ENCODE results near the gene HS3ST1. TPM values are rescaled to one million over a fixed set of nuclear protein-coding genes. Genes with fewer than 3 reads are reported as not detected.
A peak's percentile ranks its signal among the peaks of the same experiment; 100 is the strongest.

Gene HS3ST1
- total RNA-seq, 2 experiments from 2014 or later = not detected

- no peaks in the 10 kb centered on the region for H3K36me3 Mint-ChIP-seq (ENCODE audit: low read depth)
- Histone ChIP-seq H3K36me3 (ENCODE audit: insufficient read depth, low read length) (no peaks in the 10 kb centered on the region), H3K27ac (ENCODE audit: low read depth in 1 of 2, low read length in 2 of 2) (no peak overlapping the region), H3K27me3 (ENCODE audit: control insufficient read depth in 1 of 2, insufficient read depth in 2 of 2, low read length in 2 of 2) (peaks cover 0 to under 1% of the 10 kb centered on the region in 2 experiments), H3K4me1 (ENCODE audit: insufficient read depth, low read length) (no peaks in the 10 kb centered on the region), H3K9me3 (ENCODE audit: control insufficient read depth in 1 of 2, insufficient read depth in 1 of 2, low read length in 2 of 2) (no peaks in the 10 kb centered on the region), H3K4me3 (ENCODE audit: low read length) (no peak overlapping the region)
- no peak overlapping the region for H3K27ac Mint-ChIP-seq
- ChIA-PET CTCF (interaction anchor here (1.5 kb wide), 1 partner anchor 12 kb away, joined by 4 read pairs; no protein-coding TSS in a partner anchor), POLR2A (interaction anchor here (1.1 kb wide), 1 partner anchor 10 kb away, joined by 3 read pairs; no protein-coding TSS in a partner anchor)
- DNase-seq (no peak), ATAC-seq (ENCODE audit: poor library complexity) (no peak)
- TF ChIP-seq, protein P1, sequence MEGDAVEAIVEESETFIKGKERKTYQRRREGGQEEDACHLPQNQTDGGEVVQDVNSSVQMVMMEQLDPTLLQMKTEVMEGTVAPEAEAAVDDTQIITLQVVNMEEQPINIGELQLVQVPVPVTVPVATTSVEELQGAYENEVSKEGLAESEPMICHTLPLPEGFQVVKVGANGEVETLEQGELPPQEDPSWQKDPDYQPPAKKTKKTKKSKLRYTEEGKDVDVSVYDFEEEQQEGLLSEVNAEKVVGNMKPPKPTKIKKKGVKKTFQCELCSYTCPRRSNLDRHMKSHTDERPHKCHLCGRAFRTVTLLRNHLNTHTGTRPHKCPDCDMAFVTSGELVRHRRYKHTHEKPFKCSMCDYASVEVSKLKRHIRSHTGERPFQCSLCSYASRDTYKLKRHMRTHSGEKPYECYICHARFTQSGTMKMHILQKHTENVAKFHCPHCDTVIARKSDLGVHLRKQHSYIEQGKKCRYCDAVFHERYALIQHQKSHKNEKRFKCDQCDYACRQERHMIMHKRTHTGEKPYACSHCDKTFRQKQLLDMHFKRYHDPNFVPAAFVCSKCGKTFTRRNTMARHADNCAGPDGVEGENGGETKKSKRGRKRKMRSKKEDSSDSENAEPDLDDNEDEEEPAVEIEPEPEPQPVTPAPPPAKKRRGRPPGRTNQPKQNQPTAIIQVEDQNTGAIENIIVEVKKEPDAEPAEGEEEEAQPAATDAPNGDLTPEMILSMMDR (IDR thresholded peaks at IDR 0.05) = no peak
- intact Hi-C loops (cut with DNase I, micrococcal nuclease) = no loop called here
- H3K4me1 Mint-ChIP-seq (ENCODE audit: low read depth) = no peaks in the 10 kb centered on the region
- H3K4me3 Mint-ChIP-seq = no peak overlapping the region
- no peaks in the 10 kb centered on the region for H3K9me3 Mint-ChIP-seq
- peaks cover 15% of the 10 kb centered on the region for H3K27me3 Mint-ChIP-seq
Observed at GRCh38 chr4:11435557-11435956, 6.9 kb upstream of the HS3ST1 start.

DNA sequence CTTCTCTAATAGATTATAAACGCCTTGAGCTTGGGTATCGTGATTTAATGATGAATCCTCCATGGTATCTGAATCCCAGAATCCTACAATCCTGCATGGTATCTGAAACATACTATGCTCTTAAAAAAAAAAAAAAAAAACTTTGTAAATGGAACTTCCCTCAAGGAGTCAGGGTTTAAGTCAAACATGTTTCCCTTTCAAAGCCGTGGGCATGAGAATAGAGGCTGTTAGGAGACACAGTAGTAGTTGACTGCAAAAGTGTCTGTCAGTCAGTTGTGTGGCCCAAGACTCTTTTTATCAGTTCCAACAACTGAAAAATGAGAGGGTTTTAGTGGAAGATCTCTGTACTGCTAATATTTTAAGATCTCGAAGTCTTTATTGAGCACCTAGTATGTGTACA lies 2.4 kb upstream of the HS3ST1 start:
- intact Hi-C loops (cut with DNase I, micrococcal nuclease) = no loop called here
- TF ChIP-seq, protein P1 (IDR thresholded peaks at IDR 0.05) = no peak
- Mint-ChIP-seq H3K36me3 (ENCODE audit: low read depth) (no peaks in the 10 kb centered on the region), H3K27ac (no peak overlapping the region), H3K4me3 (no peak overlapping the region), H3K9me3 (no peaks in the 10 kb centered on the region), H3K27me3 (peaks cover 48% of the 10 kb centered on the region), H3K4me1 (ENCODE audit: low read depth) (peaks cover 13% of the 10 kb centered on the region)
- Histone ChIP-seq H3K36me3 (ENCODE audit: insufficient read depth, low read length) (no peaks in the 10 kb centered on the region), H3K9me3 (ENCODE audit: control insufficient read depth in 1 of 2, insufficient read depth in 1 of 2, low read length in 2 of 2) (peaks cover 0 to 18% of the 10 kb centered on the region in 2 experiments), H3K27ac (ENCODE audit: low read depth in 1 of 2, low read length in 2 of 2) (no peak overlapping the region), H3K27me3 (ENCODE audit: control insufficient read depth in 1 of 2, insufficient read depth in 2 of 2, low read length in 2 of 2) (peaks cover 29 to 33% of the 10 kb centered on the region in 2 experiments), H3K4me1 (ENCODE audit: insufficient read depth, low read length) (peaks cover 22% of the 10 kb centered on the region), H3K4me3 (ENCODE audit: low read length) (no peak overlapping the region)
- DNase-seq = no peak
- ChIA-PET CTCF (interaction anchor here (0.9 kb wide), 1 partner anchor 11 kb away, joined by 3 read pairs; no protein-coding TSS in a partner anchor), POLR2A (no interaction called here)
- no peak for ATAC-seq (ENCODE audit: poor library complexity)

DNA sequence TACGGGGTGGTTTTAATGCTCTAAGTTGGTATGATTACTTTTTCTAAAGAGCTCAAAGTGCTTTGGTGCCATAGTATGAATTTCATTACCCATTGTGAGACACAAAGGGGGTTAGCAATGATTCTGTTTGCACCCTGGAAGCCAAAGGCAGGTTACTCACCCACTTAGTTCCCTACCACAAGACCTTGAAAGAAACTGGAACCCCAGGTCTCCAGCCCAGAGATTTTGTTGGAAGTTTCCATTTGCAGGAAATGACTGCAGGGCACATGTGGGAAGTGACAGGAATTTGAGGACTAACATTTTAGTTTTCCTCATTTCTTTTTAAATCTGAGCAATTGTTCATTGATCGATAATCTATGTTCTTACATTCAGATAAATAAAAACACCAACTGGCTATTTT lies 1.8 kb upstream of the HS3ST1 start:
- TF ChIP-seq, protein P1 (IDR thresholded peaks at IDR 0.05) = no peak
- peaks cover 29 to 33% of the 10 kb centered on the region in 2 experiments for H3K27me3 ChIP-seq (ENCODE audit: control insufficient read depth in 1 of 2, insufficient read depth in 2 of 2, low read length in 2 of 2)
- peaks cover 22% of the 10 kb centered on the region for H3K4me1 ChIP-seq (ENCODE audit: insufficient read depth, low read length)
- H3K36me3 Mint-ChIP-seq (ENCODE audit: low read depth) = no peaks in the 10 kb centered on the region
- ChIA-PET POLR2A (no interaction called here), CTCF (interaction anchor here (0.9 kb wide), 1 partner anchor 10 kb away, joined by 3 read pairs; no protein-coding TSS in a partner anchor)
- DNase-seq = no peak
- peaks cover 0 to 18% of the 10 kb centered on the region in 2 experiments for H3K9me3 ChIP-seq (ENCODE audit: control insufficient read depth in 1 of 2, insufficient read depth in 1 of 2, low read length in 2 of 2)
- no peak for ATAC-seq (ENCODE audit: poor library complexity)
- peak overlapping the region; percentile 42 for H3K4me3 Mint-ChIP-seq
- H3K9me3 Mint-ChIP-seq = no peaks in the 10 kb centered on the region
- intact Hi-C loops (cut with DNase I, micrococcal nuclease) = no loop called here
- H3K4me1 Mint-ChIP-seq (ENCODE audit: low read depth) = peaks cover 13% of the 10 kb centered on the region
- H3K27me3 Mint-ChIP-seq = peaks cover 50% of the 10 kb centered on the region
- no peak overlapping the region for H3K4me3 ChIP-seq (ENCODE audit: low read length)
- no peak overlapping the region for H3K27ac Mint-ChIP-seq
- H3K27ac ChIP-seq (ENCODE audit: low read depth in 1 of 2, low read length in 2 of 2) = no peak overlapping the region
- no peaks in the 10 kb centered on the region for H3K36me3 ChIP-seq (ENCODE audit: insufficient read depth, low read length)
